Sigmoid colon (tissue), 7 donors: Measurements from ENCODE around the gene HABP2. TPM values are rescaled to one million over a fixed set of nuclear protein-coding genes. Genes with fewer than 3 reads are reported as not detected.

ENCODE experiments used
- DNase-seq: peaks from one replicate; pipeline ENCODE4 v3.0.0-alpha.2; 2019
- H3K27ac ChIP-seq, 4 donors: fragments of 200-600 bp; sonication (generic); one replicate each; pipeline ENCODE4 v1.5.1; 2016 to 2019; ENCODE audit warnings: mild to moderate bottlenecking in 1 of 4
- H3K27me3 ChIP-seq, 3 donors: fragments of 200-600 bp; sonication (generic); one replicate each; pipeline ENCODE4 v1.5.1; 2019; ENCODE audit warnings: mild to moderate bottlenecking in 1 of 3
- H3K36me3 ChIP-seq, 4 donors: fragments of 200-600 bp; sonication (generic); one replicate each; pipeline ENCODE4 v1.5.1; 2016 to 2019
- H3K4me1 ChIP-seq, 4 donors: fragments of 200-600 bp; sonication (generic); one replicate each; pipeline ENCODE4 v1.5.1; 2017 to 2019
- H3K4me3 ChIP-seq, 4 donors: fragments of 200-600 bp; sonication (generic); one replicate each; pipeline ENCODE4 v1.5.1; 2017 to 2019; ENCODE audit warnings: mild to moderate bottlenecking in 2 of 4, moderate library complexity in 1 of 4
- H3K9me3 ChIP-seq, 4 donors: fragments of 200-600 bp in 3 of 4; sonication (generic) in 3 of 4; one replicate each; pipeline versions ENCODE4 v1.5.1 to v1.6.1; 2013 to 2019
- EP300 ChIP-seq, 4 donors: sonication (generic); formaldehyde crosslinking; IDR thresholded peaks; one replicate each; pipeline ENCODE4 v1.6.1; 2017; ENCODE audit warnings: antibody characterized with exemption in 4 of 4
- POLR2A ChIP-seq, 2 donors: fragments of 450-650 bp; IDR thresholded peaks; one replicate each; pipeline ENCODE4 v1.6.1; 2016; ENCODE audit warnings: antibody characterized with exemption in 2 of 2, mild to moderate bottlenecking in 2 of 2, moderate library complexity in 2 of 2
- POLR2AphosphoS5 ChIP-seq, 4 donors: sonication (generic); formaldehyde crosslinking; IDR thresholded peaks; one replicate each; pipeline ENCODE4 v1.6.1; 2017; ENCODE audit warnings: antibody characterized with exemption in 4 of 4
- WGBS, 2 donors: extraction: QIAGEN DNeasy Blood & Tissue Kit; methylation state at CpG; one replicate each; pipeline ENCODE4 v1.1.7; 2013; 5-methylcytosine and 5-hydroxymethylcytosine counted together
- intact Hi-C: fragments of 100-400 bp; cut with DNase I; formaldehyde crosslinking; loops from one replicate; pipeline ENCODE4 v1.15.1; 2023
- polyA plus RNA-seq, 3 donors: library from polyadenylated mRNA; stranded (reverse); fragments of 200-250 nt; gene quantifications; one replicate each; pipeline ENCODE4 v1.2.3, GENCODE V29; 2013
- total RNA-seq, 4 donors: library from RNA; depleted of rRNA; stranded (reverse); fragments of >200 nt; gene quantifications; one replicate each; pipeline ENCODE4 v1.1.0, GENCODE V29; 2016
- TF ChIP-seq, protein P1 (sequence below), 4 experiments: fragments of 450-650 bp in 3 of 4; fragments of 200-600 bp in 1 of 4; IDR thresholded peaks; one replicate each; pipeline ENCODE4 v1.5.1; 2016 to 2019; ENCODE audit warnings: antibody characterized with exemption in 4 of 4, mild to moderate bottlenecking in 3 of 4, moderate library complexity in 2 of 4
- donor health status: healthy with polysubstance abuse.
- donor health status: Bipolar disorder and iron deficiency.
- donor health status: healthy.

The HABP2 gene
- total and polyA plus RNA-seq, 7 donors, result not detected

DNA sequence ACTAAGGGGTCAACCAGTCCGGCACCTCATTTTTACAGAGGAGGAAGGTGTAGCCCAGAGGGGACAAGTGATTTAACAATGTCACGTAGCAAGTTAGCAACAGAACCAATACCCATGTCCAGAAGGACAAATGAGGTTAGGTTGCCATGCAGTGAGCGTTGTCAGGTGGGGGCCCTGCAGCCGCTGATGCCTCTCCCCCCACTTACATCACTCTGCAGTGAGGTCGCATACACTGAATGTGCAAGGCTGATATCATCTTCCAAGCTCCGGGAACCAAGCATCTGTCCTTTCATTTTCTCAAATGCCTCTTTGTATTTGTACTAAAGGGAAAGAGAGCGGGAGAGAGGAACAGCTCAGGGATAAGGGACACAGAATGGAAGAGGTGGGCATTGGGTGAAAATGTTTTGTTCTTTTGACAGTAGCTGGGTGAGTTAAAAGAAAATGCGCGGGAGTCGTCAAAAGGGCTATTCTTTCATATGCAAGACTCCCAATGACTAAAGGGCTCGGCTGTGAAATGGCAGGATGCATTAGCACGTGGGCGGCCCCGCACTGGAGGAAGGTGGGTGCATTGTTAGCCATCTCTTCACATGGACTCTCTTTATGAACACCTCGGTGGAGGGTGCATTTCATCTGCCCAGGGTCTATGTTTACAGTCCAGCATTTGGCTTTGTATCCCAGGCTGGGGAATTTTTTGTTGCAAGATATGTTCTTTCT, 61.3 kb downstream of the HABP2 start:
- intact Hi-C loops, result no loop called here
- peaks cover 0 to 35% (median 4%) of the 10 kb centered on the region in 3 donors for H3K27me3 ChIP-seq
- no peaks in the 10 kb centered on the region for H3K36me3 ChIP-seq
- no peak for DNase-seq
- H3K4me1 ChIP-seq, result no peaks in the 10 kb centered on the region
- WGBS, 2 donors, result 75 to 85% methylated on average over 15 of the region's 15 CpGs
- H3K9me3 ChIP-seq, result no peaks in the 10 kb centered on the region
- no peak overlapping the region for H3K4me3 ChIP-seq
- TF ChIP-seq POLR2AphosphoS5 (IDR thresholded peaks at IDR 0.05) (no peak), POLR2A (IDR thresholded peaks at IDR 0.05) (no peak), EP300 (IDR thresholded peaks at IDR 0.05) (no peak)
- TF ChIP-seq, protein P1, sequence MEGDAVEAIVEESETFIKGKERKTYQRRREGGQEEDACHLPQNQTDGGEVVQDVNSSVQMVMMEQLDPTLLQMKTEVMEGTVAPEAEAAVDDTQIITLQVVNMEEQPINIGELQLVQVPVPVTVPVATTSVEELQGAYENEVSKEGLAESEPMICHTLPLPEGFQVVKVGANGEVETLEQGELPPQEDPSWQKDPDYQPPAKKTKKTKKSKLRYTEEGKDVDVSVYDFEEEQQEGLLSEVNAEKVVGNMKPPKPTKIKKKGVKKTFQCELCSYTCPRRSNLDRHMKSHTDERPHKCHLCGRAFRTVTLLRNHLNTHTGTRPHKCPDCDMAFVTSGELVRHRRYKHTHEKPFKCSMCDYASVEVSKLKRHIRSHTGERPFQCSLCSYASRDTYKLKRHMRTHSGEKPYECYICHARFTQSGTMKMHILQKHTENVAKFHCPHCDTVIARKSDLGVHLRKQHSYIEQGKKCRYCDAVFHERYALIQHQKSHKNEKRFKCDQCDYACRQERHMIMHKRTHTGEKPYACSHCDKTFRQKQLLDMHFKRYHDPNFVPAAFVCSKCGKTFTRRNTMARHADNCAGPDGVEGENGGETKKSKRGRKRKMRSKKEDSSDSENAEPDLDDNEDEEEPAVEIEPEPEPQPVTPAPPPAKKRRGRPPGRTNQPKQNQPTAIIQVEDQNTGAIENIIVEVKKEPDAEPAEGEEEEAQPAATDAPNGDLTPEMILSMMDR (IDR thresholded peaks at IDR 0.05), result no peak
- H3K27ac ChIP-seq, result no peak overlapping the region

DNA sequence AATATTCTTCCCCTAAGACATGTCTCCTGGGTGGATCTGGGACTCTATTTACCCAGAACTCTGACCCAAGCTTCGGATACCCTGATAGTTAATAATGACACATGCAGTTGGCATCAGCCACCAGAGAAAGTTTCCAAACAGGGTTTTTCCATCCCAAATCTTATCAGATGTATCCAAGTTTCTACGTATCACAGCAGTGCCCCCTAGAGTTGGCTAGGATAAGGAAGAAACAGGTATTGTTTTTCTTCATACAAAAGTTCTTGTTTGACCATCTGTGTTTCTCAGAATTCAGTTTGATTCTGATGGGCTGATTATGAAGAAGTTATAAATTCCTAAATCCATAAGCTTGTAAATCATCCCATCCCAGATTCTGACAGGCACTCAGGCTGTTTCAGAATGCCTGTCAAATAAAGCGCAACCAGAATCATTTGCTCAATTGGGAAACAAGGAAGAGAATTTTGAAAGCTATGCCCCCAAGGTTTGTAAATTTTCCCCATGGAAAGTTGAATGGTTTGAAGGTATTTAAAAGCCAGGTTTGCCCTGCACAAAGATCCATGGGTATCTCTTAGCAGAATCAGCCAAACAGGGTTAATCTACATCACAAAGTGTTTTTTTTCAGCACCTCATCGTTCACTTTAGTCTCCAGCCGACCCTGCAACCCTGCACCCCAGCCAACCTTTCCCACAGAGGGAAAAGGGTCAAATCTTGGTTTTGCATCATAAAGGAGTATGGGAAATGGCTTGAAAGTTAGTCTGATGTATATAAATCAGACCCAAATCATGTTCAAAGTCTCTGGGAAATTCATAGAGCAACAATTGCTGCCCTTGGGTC, 63.6 kb downstream of the HABP2 start:
- Histone ChIP-seq H3K4me3 (no peak overlapping the region), H3K9me3 (no peaks in the 10 kb centered on the region), H3K27ac (no peak overlapping the region), H3K36me3 (no peaks in the 10 kb centered on the region), H3K4me1 (no peaks in the 10 kb centered on the region), H3K27me3 (peaks cover 0 to 35% (median 4%) of the 10 kb centered on the region in 3 donors)
- no peak for DNase-seq
- WGBS, 2 donors, result 27 to 42% methylated on average over 5 of the region's 5 CpGs
- intact Hi-C loops, result no loop called here
- TF ChIP-seq POLR2AphosphoS5 (IDR thresholded peaks at IDR 0.05), result no peak
- TF ChIP-seq, protein P1 (IDR thresholded peaks at IDR 0.05), result no peak

DNA sequence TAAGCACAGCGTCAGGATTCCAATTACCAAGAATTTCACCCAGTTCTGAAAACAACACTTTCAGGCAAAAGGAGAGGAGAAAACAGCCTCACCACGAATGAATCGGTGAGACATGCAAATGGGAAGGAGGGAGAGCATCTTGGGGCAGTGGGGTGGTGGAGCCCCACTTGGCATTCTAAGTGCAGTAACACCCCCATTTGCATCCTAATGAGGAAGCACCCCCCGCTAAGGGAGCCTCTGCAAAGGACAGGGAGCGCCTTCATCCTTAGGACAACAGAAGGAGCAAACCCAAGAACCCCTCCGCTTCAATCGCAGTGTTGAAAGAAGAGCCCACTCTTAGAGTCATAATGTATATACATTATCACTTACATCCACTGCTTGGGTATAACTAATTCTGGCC, 64.2 kb downstream of the HABP2 start:
- Histone ChIP-seq H3K4me3 (no peak overlapping the region), H3K36me3 (no peaks in the 10 kb centered on the region)

DNA sequence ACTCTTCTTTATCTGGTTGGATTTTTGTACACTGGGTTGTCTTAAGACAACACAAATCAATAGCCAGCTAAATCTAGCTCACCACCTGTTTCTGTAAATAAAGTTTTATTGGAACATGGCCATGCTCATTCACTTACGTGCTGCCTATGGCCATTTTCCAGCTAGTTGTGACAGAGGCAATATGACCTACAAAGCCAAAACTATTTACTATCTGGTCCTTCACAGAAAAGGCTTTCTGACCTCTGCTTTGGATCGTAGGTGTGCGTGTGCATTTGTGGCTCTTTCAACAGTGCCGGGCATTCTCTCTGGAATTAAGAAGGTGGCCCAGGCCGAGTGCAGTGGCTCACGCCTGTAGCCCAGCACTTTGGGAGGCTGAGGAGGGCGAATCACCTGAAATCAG, 65.5 kb downstream of the HABP2 start:
- Histone ChIP-seq H3K4me3 (no peak overlapping the region), H3K9me3 (no peaks in the 10 kb centered on the region), H3K4me1 (no peaks in the 10 kb centered on the region), H3K27ac (no peak overlapping the region), H3K36me3 (no peaks in the 10 kb centered on the region), H3K27me3 (peaks cover 0 to 35% (median 4%) of the 10 kb centered on the region in 3 donors)
- intact Hi-C loops, result no loop called here
- TF ChIP-seq, protein P1 (IDR thresholded peaks at IDR 0.05), result no peak
- no peak for DNase-seq
- 84 to 89% methylated on average over 7 of the region's 7 CpGs for WGBS, 2 donors

More for the DNA sequence above, 64.2 kb downstream of the HABP2 start:
- DNase-seq, result no peak
- Histone ChIP-seq H3K27ac (no peak overlapping the region), H3K4me1 (no peaks in the 10 kb centered on the region), H3K27me3 (peaks cover 0 to 35% (median 4%) of the 10 kb centered on the region in 3 donors), H3K9me3 (no peaks in the 10 kb centered on the region)
- 41 to 78% methylated on average over 7 of the region's 7 CpGs for WGBS, 2 donors
- intact Hi-C loops, result no loop called here
- no peak for TF ChIP-seq POLR2AphosphoS5 (IDR thresholded peaks at IDR 0.05)
- TF ChIP-seq, protein P1 (IDR thresholded peaks at IDR 0.05), result no peak
- no peak for TF ChIP-seq POLR2A (IDR thresholded peaks at IDR 0.05)
- no peak for TF ChIP-seq EP300 (IDR thresholded peaks at IDR 0.05)
